HG03135 (cell line): ENCODE measurements around the gene RCBTB2.
"Not testable (repeated sequence)": the region's sequence is repeated elsewhere in the genome, so short reads cannot be mapped to it uniquely, and the experiment has no call there.

Experiments
- ATAC-seq: cut with Tn5 transposase; IDR thresholded peaks from one replicate; pipeline ENCODE4 v1.9.1; 2021; ENCODE audit warnings: mild to moderate bottlenecking, moderate library complexity; ENCODE audit not compliant: unreplicated experiment

Gene RCBTB2

GRCh38 chr13:48457578-48458242 lies 75.2 kb downstream of the RCBTB2 start:
- ATAC-seq = no peak

GRCh38 chr13:48456546-48456945 lies 76.3 kb downstream of the RCBTB2 start:
- no peak for ATAC-seq

GRCh38 chr13:48451196-48451595 lies 81.7 kb downstream of the RCBTB2 start:
- not testable (repeated sequence) for ATAC-seq

GRCh38 chr13:48449656-48450055 lies 83.2 kb downstream of the RCBTB2 start:
- ATAC-seq = no peak

- ATAC-seq = no peak
Observed at GRCh38 chr13:48448959-48449614, 83.8 kb downstream of the RCBTB2 start.

GRCh38 chr13:48448285-48448958 lies 84.5 kb downstream of the RCBTB2 start:
- no peak for ATAC-seq

GRCh38 chr13:48446464-48446863 lies 86.4 kb downstream of the RCBTB2 start:
- no peak for ATAC-seq

GRCh38 chr13:48443442-48444208 lies 89.3 kb downstream of the RCBTB2 start:
- no peak for ATAC-seq
